GM18507 (cell line): ENCODE data around the gene NFIB.
A peak's percentile ranks its signal among the peaks of the same experiment; 100 is the strongest.

Source experiments
- DNase-seq: peaks from one replicate; pipeline ENCODE4 v3.0.0; 2011; ENCODE audit warnings: low read depth; ENCODE audit not compliant: insufficient read length; ENCODE audit errors: extremely low spot score
- FAIRE-seq: peaks from 2 replicates; lab custom pipeline; 2011; peaks lifted over from hg19 to GRCh38; lab: Jason Lieb, UNC

Gene NFIB

DNA sequence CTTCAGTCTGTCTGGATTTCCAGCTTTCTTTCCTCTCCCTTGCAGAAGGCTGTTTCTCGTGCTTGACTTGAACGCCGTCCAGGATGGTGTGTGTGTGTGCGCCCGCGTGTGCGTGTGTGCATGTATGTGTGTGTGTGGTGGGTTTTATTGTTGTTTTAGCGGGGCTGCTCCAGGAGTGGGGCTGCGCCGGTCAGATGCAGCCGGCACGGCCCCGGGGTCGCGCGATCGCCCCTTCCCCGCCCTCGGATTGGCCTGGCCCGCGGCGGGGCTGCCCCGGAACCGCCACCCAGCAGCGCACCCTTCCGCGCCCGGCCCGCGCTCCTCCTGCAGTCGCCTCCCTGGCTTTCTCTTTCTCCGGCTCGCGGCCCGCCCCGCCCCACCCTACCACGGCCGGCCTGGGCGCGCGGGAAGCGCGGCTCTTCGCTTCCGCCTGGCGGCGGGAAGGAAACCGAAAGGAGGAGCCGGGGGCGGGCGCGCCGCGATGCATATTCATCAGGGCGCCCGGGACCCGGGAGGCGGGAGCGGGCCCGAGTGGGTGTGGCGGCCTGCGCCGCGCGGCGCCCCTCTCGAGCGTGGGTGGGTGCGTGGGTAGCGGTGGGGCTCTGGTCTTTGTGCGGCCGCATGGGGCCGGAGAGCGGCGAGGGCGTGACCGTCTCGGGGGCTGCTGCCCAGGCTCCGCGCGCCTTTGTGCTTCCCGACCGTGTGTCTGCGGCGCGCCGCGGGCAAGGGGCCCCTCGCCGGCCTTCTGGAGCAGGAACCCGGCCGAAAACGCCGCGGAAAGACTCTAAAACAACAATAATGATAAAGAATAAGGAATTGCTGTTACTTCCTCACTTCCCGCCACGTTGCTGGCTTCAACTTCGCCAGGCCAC, 8.5 kb upstream of the NFIB start:
- FAIRE-seq (peak; percentile 89), DNase-seq (peak; percentile 73)

DNA sequence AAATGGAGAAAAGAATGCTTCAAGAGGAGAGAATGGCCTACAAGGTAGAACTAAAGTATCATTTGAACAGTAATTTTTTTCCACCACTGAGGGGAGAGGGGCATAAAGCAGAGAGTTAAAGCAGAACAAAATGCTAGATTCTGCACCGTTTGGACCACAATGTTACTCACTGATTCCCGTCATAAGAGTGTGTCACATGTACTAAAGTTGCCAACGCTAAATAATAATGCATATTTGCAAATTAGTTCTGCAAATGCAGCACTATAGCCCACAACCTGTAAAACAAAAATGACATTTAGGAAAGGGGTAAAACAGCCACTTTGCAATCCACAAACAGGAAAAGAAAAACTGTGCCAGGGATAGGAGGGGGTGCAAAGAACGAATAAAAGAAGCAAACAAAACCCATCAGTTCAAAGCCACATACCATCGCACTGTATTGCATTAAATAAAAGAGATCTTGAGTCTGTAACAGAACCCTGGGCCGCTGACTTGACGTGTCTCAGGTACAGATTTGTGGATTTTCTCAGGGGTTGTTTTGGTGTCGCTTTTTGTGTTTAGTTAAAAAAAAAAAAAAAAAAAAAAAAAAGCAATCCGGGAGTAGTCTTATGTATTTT, 7.7 kb upstream of the NFIB start:
- DNase-seq (no peak), FAIRE-seq (peak; percentile 18)

DNA sequence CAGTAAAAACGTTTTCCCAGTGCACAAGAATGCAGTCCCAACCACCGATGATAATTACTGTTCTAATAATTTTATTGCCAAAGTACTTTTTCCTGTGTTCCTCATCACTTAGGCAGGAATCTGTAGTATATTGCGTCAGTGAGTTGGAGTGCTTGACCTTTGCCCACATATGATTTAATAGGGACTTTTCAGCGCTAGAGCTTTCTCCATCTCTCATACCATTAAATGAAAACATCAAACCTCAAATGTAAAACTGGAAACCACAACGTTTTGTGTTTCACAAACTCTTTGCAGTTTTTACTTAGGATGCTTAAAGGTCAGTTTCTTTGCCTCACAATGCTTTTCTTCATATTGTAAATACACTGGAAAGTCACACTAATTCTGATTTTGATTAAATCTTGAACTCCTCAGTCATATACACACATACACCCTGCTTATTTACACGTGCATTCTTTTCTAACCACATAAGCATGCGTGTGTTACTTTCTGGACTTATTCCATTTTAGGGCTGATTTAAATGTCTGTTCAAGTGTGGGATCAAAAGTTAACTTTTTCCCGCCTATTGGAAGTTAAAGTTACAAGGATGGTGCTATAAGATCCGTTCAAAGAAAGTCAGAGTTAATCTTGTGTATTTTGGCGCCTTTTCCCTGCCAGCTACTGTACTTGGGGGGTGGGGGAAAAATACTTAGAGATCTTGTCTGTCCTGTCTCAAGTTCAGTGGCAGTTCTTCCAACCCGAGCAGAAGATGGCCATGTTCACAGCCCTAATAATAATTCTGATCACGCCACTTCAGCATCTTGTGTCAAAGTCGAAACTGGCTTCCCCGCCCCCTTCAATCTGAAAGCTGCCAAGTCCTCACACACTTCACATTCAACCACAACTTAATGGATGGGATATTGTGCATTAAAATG, 6.6 kb upstream of the NFIB start:
- FAIRE-seq (peak; percentile 77), DNase-seq (no peak)

DNA sequence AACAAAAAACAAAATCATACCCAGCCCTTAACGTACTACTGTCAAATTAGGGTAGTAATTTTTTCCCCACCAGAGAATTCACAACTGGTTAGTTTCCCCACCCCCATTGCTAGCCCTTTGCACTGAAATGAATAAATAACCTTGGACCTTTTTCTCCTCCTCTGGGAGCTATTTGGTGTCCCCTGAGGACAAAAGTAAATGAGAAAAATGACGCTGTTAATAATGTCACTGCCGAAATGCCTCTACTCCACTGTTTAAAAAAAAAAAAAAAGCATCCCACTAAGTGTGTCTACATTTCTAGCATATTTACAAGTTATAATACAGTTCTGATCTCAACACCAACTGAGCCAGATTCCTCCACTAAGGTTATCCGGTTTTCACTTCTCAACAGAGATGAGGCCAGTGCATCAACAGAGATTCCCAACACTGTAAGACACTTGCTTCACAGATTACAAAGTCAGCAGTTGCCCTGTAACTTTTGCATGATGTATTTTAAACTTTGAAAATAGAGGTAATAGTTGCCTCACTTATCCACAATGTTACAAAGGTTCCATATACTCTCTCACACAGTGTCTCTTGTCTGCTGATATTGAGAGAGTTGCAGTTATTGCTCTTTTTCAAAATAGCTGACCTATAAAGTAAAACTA, 5.1 kb upstream of the NFIB start:
- FAIRE-seq (peak; percentile 35), DNase-seq (no peak)

DNA sequence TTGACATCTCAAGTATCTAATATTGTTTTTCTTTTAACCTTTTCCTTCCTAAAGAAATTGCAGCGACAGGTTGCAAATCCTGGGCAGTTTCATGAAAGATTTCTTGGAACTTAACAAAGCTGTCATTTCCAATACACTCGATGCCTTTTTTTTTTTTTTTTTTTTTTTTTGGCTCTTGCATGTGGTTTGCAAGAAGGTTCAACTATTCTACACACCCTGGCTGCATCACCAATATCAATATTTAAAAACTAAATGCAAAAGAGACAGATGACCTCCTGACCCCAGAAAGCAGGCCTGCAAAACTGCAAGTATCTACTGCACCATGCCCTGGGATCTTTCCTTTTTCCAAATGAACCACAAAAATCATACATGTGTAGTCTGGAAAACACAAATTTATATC, 4.4 kb upstream of the NFIB start:
- DNase-seq (no peak), FAIRE-seq (no peak)

DNA sequence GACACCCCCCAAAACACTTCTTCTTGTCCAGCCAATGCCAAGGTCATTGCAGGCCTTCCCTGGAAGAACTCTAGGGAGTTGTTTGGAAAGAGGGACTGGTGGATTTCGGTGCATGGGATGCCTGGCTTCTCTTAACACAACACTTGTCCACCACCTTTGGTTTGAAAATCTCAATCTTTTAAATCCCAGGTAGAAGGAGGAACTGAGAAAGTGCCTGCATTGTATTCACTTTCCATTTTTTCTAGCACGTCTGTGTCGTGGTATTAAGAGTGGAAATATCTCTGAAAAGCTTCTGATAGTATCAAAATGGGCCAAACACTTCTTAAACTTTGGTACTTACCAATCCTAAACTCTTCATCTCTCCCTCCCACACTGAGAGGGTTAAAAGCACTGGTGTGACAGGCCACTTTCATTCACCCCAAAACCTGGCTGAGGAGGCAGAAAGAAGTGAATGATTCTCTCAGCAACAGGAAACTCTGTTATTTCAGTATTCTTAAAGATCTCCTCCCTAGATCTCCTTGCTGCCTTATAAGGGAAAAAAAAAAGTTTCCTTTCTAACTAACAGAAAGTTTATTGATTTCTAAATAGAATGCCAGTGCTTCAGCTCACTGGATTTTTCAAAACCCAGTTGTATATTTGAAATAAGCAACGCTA, 3.9 kb upstream of the NFIB start:
- peak; percentile 89 for FAIRE-seq
- DNase-seq = no peak

DNA sequence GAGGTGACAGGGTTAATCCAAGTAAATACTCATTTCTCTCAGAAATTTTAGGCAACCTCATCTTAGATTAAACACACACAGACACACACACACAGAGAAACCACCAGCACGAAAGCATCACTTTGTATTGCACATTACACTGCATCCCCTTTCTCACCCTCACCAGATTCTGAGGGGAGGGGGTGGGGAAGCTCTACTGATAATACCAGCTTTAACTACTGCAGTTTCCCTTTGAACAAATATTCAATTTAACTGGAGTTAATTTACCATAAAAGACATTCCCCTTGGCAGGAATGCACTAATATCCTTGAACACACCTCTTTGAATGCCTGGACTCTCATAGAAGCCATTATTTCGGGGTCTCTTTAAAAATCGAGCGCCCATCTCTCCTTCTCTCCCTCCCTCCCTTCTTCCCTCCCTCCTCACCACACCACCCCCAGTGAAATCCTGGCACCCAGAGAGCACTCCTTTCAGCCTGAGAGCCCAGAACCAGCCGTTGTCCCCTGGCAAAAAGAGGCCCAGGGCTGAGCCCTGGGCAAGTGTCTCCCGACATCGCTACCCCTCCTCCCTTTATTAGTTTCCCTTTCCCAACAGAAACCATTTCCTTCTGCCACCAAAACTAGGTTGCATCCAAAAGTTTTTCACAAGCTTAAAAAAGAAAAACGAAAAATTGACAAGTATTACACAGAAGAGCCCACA, 2.8 kb upstream of the NFIB start:
- DNase-seq (no peak), FAIRE-seq (peak; percentile 54)

DNA sequence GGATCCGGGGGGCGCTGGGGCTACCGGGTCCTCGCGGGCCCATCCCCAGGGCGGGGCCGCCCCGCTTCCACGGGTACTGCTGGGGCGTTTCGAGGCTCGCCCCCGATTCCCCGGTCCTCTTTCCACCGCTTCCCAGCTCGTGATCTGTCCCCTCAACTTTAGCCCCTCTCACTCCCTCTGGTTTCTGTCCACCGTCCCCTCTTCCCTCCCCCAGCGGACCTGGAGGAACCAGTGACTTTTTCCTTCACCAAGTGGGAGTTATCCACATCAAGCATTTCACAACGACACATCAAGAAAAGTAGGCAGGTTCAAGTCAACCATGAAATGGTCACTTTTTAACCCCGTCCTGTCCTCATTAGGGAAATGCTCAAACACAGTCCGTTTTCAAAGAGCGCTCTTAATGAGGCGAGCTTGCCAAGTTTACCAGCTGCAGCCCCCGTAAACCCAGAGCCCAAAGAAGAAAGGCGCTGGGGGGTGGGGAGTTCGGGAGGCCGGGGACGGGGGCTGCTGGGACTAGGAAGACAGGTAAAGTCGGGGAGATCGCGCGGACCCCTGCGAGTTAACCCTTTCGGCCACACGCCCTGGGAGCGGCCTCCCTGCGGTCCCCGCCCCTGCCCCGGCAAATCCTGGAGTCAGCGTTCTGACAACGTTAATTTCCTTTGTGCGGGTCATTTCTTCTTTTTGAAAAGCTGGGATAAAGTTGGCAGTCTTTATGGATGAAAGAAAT, 2.1 kb upstream of the NFIB start:
- FAIRE-seq = peak; percentile 38
- no peak for DNase-seq

DNA sequence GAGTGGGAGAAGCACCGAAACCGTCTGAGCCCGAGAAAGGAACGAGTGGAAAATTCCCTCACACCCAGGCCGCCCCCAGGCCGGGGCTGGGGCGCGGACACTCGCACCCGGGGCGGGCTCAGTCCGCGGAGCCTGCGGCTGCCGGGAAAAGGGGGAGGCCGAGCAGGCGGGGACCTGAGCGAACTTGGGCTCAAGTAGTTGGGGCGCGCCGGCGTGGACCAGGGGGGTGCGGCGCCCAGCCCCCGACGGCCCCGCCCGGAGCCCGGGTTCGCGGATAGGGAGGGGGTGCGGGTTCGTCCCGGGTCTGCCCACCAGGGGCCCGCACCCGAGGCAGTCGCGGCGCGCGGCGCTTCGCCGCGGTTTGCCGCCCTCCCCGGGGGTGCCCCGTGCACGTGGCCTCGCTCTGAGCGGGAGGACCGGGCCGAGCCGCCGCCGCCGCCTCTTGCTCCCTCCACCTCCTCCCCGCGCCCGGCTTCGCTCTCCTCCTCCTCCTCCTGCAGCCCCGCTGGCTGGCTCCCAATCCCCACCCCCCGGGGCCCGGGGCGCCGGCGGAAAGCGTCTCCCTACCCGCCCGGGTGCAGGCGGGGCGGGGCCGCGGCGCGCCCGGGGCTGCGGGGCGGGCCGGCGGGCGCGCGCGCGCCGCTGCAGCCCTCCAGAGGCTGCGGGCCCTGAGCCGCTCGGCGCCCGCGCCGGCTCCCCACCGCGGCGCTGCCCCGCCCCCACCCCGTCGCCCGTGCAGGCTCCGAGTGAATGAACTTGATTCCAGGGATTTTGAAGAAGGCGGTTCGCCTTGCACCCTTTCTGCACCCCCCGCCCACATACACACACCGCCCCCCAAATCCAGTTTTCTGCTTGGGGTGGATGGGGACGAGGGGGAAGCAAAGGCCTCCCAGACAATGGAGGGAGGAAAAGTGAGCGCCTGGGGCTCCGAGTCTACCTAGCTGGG, 1.3 kb upstream of the NFIB start:
- DNase-seq = no peak
- no peak for FAIRE-seq

DNA sequence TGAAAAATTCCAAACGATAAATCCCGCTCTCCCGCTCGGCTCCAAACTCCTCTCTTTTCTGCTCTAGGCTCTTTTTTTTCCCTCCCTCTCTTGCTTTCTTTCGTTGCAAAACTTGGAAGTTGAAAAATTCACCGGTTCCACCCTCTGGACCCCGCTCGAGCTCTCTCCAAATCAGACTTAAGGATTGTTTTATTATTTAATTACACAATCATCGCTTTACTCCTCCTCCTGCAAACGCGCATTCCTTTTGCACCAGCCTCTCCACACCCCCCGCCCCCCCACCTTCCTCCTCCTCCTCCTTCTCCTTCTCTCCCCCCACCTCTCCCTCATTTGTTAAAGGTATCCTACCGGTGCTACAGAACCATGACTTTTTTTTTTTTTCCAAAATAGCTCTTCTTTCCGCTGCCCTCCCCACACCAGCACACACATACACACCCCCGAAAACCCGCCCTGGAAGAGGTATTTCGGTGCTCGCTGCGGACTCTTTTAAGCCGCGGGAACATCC, 535 bp upstream of the NFIB start:
- DNase-seq = no peak
- FAIRE-seq = no peak

DNA sequence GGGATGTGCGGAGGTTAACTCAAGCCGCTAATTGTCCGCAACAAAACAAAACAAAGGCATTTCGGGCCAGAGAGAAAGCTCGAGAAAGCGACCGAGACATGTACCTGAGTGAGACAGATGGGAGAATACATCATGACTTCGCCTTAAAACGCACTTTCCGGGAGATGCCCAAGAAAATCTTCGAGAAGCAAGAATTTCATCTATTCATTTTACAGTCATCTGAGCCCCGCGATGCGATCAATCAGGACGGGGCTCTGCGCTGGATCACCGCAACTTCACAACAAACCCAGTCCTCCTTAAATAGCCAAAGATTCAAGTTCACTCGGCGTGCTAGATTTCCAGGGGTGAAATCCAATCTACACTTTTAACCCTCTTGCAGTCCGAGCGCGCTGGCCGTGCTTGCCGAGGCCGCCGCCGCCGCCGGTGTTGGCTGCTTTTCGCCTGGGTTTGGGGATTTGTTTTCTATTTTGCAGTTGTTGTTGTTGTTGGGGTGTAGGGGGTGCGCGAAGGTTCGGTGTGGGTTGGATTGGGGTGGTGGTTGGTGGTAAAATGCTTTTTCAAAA, 482 bp downstream of the NFIB start:
- FAIRE-seq (peak; percentile 31), DNase-seq (no peak)

DNA sequence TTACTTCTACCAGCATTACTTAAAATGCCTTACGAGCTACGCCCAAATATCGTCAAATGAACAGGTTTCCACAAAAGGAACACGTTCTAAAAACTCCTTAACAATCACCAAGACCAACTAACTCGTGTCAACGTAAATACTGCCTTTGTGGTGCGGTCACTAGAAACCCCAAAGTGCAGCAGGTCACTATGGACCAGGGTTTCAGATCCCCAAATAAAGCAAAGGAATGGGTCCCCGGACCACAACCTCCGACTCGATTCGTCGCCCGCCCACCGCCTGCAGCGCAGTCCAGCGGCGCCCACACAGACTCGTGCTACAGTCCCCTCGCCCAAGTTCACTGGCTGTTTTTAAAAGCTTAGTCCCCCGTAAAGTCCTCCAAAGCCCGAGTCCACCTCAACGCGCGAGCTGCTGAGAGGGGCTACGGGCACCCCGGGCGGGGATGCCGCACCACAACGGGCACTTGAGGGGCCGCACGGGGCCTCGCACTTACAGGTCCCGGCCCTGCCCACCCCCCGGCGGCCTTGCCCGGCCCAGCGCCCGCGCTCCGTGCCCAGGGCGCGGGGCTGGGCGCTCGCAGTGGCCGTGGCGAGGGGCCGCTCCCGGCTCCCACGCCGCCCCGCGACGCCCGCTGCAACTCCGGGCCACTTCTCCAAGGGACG, 1.1 kb downstream of the NFIB start:
- FAIRE-seq = peak; percentile 64
- DNase-seq = no peak

DNA sequence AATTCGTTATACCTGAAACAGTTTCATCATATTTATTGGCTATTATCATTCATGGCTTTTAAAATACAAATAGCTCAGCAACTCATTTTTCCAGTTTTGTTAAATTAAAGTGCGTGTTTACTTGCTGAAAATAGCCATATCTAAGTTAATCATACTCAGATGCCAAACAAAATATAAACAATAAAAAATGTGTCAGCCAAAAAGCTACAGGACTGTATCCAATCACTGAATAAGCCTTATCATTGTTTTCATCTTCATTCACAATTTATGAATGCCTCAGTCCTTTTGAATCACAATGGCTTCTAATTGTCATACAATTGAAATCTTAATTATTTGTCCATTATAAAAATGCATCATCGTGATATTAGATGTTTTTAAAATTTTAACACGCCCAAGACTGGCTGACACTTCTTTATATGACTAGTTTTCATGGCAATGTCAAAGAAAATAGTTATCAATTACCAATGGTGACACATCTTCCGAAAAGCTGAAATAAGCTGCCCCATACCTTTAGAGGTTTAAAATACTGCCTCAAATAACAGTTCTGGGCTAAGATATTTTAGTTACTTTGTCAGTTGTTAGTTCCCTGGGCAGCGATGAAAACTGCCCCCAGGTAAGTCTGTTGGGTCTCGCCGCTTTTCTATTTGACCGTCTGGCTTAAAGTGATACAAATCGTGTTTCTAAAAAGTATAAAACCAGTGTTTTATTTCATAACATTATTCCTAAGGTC, 1.8 kb downstream of the NFIB start:
- DNase-seq (no peak), FAIRE-seq (peak; percentile 12)

DNA sequence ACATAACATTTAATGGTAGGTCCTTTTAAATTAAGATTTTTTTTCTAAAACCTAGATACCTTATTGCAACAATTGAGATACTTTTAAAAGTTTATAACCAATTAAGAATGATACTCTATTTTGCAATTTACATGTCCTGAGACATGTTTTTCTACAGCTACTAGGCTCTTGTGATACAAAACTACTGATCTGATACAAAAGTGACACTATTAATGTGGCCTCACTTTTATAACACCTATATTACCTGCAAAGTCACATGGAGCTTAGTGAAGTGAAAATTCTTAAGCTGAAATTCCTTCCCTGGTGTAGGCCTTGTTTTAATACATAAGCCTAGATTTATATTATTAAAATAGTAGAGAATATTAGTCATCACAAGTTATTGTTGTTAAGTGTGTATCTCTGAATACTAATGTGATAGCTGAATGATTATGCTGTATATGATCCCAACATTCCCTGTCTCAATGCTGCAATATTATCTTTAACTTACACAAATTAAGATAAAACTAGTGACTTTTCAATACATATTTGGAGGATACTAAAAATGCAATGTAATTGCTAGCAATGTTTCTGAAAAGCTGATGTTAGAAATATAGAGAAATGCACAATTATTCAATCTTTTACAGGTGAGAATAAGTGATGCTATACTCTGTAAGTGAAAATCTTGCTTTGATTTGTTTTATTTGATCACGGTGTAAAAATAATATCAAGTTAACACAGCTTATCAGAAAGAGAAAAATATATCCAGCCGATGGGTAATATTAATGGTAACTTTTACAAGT, 2.6 kb downstream of the NFIB start:
- no peak for DNase-seq
- FAIRE-seq = no peak

DNA sequence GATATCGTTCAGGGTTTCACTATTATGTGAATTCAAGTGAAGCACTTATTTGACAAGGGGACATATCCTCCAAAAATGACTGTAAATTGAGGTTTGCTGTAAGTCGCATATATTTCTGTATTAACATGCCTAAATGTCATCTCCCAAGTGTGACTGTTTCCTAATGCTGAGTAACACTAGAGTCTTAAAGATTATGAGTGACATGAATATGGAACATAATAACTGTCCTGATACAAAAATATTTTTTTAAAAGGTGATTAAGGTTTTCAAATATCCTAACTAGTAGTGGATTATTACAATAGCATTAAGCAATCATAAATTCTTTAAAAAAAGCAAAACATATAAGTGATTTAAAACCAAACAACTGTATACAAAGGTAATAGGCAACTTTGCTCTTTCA, 3.6 kb downstream of the NFIB start:
- peak; percentile 41 for FAIRE-seq
- DNase-seq = no peak
